HG03378 (cell line): Measurements from ENCODE around the gene ATOH8.
"Not testable (repeated sequence)": the region's sequence is repeated elsewhere in the genome, so short reads cannot be mapped to it uniquely, and the experiment has no call there.

Experiments used
- ATAC-seq: cut with Tn5 transposase; IDR thresholded peaks from one replicate; pipeline ENCODE4 v1.9.1; 2021; ENCODE audit warnings: mild to moderate bottlenecking, moderate library complexity; ENCODE audit not compliant: unreplicated experiment

Gene ATOH8

DNA sequence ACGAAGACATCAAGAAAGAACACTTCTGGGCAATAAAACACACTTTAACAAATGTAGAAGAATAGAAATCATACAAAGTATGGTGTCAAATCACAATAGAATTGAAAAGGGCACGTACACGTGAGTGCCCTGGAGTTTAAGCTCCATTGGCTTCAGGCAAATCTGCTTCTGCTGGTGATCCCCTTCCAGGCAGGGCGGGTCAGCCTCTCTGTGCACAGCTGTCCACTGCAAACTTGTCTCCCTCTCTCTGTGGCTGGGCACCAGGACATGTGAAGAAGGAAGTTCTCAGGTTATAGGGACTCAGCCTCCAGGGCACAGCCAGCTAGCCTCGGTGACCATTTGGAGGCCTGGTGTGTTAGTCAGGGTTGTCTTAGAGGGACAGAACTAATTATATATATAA is 69.0 kb downstream of the ATOH8 start:
- ATAC-seq: no peak

GRCh38 chr2:85823951-85824350 is 70.2 kb downstream of the ATOH8 start:
- ATAC-seq: no peak

GRCh38 chr2:85826990-85827878 is 73.4 kb downstream of the ATOH8 start:
- ATAC-seq: no peak

- no peak for ATAC-seq
Observed at GRCh38 chr2:85827879-85828569, 74.2 kb downstream of the ATOH8 start.

- ATAC-seq: no peak
Observed at GRCh38 chr2:85828725-85829124, 74.9 kb downstream of the ATOH8 start.

GRCh38 chr2:85829394-85829793 is 75.6 kb downstream of the ATOH8 start:
- ATAC-seq: not testable (repeated sequence)

GRCh38 chr2:85830645-85831044 is 76.9 kb downstream of the ATOH8 start:
- no peak for ATAC-seq

- ATAC-seq: no peak
Observed at GRCh38 chr2:85831735-85832134, 77.9 kb downstream of the ATOH8 start.

GRCh38 chr2:85834466-85834865 is 80.7 kb downstream of the ATOH8 start:
- no peak for ATAC-seq
